DMS153 (cell line): ENCODE measurements around the gene VPS11.
A peak's percentile ranks its signal among the peaks of the same experiment; 100 is the strongest.

Experiments
- DNase-seq: peaks from one replicate; lab custom pipeline; 2025; lab: John Stamatoyannopoulos, UW

The VPS11 gene

DNA sequence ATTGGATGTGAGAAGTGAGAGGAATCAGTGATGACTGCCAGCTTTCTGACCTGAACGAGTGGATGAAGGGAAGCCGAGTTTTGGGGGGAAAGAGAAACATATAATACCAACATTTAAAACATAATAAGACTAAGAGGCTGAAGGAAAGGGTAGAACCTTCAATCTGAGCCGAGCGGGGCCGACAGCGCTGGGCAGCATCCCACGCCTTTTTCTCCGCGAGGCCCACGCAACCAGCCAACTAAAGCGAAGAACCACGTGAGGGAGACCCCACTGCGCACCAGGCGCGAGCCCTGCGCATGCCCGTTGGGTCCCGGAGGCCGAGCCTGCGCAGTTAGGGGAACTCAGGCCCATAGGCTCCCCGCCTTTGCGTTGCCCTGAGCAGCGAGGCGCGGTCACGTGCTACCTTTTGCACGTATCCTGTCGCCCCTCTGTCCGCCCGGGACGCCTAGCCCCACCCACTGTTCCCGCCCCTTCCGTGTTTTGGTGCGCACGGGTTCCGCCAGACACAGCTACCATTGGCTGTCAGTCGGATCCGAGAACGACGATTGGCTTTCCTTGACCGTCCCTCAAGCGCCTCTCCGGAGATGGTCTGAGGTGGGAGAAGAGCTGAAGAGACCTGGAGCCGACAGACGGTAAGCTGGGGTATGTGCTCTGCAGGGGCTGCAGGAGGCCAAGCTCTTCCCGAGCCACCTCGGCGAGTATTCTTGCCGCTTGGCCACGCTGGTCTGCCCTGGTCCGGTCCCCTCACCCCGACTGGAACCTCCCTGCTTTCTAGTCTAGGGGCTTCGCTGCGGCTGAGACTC lies 53.6 kb downstream of the VPS11 start, which contains the start of gene HINFP:
Gene HINFP, plus strand, starts transcription at position 573 of the 803 bp plus-strand sequence. CDS start 5,365 bp downstream, outside the sequence.
- DNase-seq = peak; percentile 97

DNA sequence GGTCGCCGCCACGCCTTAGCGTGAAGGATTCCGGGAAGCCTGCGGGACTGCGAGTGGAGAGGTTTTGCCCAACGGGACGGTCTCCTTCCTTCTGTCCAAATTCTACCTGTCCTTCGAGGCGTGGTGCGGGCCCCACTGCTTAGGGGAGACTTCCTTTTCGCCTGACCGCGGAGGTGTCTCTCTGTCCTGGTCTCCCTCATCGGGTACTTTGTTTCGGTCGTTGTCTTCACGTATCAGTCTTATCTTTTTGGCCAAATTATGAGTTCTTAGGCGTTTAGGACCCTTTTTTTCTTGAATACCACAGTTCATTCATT lies 54.1 kb downstream of the VPS11 start:
- DNase-seq = no peak

- DNase-seq = no peak
These were observed 58.2 kb downstream of the VPS11 start for GRCh38 chr11:119125821-119126220.

- DNase-seq = no peak
These were observed 59.2 kb downstream of the VPS11 start for GRCh38 chr11:119126675-119127268.

DNA sequence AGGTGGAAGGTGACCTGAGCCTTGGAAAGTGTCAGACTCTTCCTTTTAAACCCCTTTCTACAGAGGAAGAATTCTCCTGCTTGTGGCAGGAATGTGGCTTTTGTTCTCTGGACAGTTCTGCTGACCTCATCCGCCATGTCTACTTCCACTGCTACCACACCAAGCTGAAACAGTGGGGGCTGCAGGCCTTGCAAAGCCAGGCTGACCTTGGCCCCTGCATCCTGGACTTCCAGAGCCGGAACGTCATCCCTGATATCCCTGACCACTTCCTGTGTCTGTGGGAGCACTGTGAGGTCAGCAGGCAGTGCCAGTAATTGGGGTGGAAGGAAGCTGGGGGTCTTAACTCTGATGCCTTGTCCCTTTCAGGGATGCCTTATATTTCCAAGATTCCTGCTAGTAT lies 63.0 kb downstream of the VPS11 start:
- no peak for DNase-seq
